Epidermal melanocyte (primary cell): ENCODE results near the gene GFOD2.

Experiments used
- DNase-seq: peaks from one replicate; pipeline ENCODE4 v3.0.0; 2011; ENCODE audit warnings: low spot score; ENCODE audit not compliant: insufficient read length

Gene GFOD2

GRCh38 chr16:67645397-67646121, 73.6 kb downstream of the GFOD2 start:
- DNase-seq, result peak; percentile 9

- no peak for DNase-seq
These were observed 75.1 kb downstream of the GFOD2 start for GRCh38 chr16:67644038-67644437.

DNA sequence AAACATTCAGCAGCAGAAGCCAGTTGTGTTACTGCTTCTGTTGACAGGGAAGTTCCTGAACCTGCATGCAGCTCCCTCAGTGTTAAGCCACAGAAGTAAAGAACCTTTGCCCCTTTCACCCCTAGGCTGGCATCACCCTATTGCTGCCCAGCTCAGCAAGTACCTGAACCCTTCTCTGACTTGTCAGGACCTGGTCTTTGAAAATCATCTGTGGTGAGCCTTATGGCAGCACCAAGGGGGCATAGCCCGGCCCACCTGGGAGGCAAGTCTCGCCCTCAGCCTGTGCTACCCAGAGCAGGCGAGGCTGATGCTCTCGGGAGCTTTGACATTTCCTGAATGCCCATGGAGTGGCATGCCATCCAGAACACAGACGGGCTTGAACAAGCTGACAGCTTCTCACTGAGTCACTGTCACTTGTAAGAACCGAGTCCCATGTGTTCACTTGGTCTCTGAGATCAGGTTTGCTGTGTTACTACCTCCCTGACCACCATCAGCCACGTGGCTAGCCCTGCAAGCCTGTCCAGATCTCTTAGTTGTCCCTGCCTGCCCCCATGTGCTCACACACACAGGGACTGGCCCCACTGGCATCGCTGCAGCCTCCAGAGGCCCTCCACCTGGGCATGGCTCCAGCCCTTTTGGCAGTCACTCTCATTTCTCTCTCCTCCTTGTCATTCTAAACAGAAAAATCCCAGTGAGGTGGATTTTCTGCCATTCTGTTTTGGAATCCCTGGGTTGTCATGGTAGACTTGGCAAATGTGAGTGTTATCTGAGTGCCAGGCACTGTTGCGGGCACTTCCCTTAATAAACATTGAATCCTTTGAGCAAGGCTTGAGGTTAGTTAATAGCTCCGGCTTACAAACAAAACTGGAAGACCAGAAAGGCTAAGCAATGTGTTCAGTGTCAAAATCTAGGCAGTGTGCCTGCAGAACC, 77.1 kb downstream of the GFOD2 start:
- DNase-seq, result peak; percentile 16

- no peak for DNase-seq
These were observed 81.5 kb downstream of the GFOD2 start for GRCh38 chr16:67637625-67638024.

GRCh38 chr16:67636713-67637112, 82.4 kb downstream of the GFOD2 start:
- no peak for DNase-seq

DNA sequence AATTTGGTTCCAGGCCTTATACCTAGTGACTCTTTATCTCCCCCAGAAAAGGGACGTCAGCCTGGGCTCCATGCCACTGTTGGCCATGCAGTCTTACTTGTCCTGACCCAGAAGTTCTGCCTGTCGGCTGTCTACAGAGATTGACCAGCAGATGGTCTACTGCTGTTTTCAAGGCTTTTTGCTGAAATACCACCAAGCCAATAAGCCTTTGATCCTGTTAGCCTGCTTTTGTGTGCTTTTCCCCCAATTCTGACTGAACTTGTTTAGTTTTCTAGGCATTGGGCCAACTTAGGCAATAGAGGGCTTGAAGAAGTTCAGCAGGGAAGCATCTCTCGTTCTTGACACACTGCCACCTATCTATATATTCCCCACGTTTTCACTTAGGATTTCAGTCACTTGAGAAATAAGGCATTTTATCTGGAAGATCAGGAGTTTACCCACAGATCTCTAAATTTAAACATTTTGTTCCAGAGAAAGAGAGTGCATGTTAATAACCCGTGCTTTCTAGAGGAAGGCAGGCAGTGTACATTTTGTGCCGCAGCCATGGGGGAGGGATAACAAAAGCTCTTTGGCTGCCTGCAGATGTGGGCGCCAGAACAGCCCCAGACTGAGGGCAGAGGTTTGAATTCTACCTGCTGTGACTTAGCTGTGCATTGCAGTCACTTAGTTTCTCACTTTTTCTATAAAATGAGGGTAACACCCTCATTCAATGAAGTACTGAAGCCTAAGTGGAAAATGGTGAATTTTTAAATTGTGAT, 86.5 kb downstream of the GFOD2 start:
- no peak for DNase-seq

DNA sequence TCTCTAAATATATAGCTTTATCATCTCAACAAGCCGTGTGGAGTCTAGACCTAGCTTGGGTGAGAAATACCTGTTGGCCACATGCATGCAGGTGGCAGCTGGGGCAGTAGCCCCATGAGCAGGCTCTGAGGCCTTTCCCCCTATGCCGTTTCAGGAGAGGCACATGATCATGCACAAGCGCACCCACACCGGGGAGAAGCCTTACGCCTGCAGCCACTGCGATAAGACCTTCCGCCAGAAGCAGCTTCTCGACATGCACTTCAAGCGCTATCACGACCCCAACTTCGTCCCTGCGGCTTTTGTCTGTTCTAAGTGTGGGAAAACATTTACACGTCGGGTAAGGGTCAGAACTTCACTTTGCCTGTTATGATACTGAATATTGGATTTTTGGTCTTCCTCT, 90.9 kb downstream of the GFOD2 start:
- DNase-seq, result no peak
